GM12878 (cell line): ENCODE results near the gene ELL2. TPM values are rescaled to one million over a fixed set of nuclear protein-coding genes. Genes with fewer than 3 reads are reported as not detected.

ENCODE experiments used
- ATAC-seq: fragments of 200-7000 bp; cut with Tn5 transposase; 3 replicates; pipeline ENCODE4 v1.9.1; 2020; ENCODE audit warnings: mild to moderate bottlenecking, moderate library complexity
- BruUV-seq: library from RNA; stranded (reverse); fragments of 400-500 nt; replicated peaks from 2 replicates; lab custom pipeline; 2021; lab: Mats Ljungman, UMichigan
- CTCF ChIA-PET: fragments of 300-600 bp; sonication (Branson Sonifier 250); formaldehyde crosslinking; extraction: SDS; loops from one replicate; lab custom pipeline; 2021; ENCODE audit warnings: inconsistent platforms; lab: Yijun Ruan, JAX
- POLR2A ChIA-PET: fragments of 350-600 bp; formaldehyde crosslinking; extraction: SDS; loops from one replicate; lab custom pipeline; 2021; ENCODE audit warnings: inconsistent platforms; lab: Charles Lee
- RAD21 ChIA-PET: fragments of 300-600 bp; sonication (Branson Sonifier 250); formaldehyde crosslinking; loops from one replicate; lab custom pipeline; 2023; ENCODE audit warnings: antibody characterized with exemption; ENCODE audit not compliant: unreplicated experiment; lab: Charles Lee
- SMC1A ChIA-PET: fragments of 300-600 bp; sonication (Branson Sonifier 250); formaldehyde crosslinking; loops from one replicate; lab custom pipeline; 2023; ENCODE audit not compliant: unreplicated experiment, uncharacterized antibody; lab: Charles Lee
- DNase-seq: peaks from one replicate; pipeline ENCODE4 v3.0.0-alpha.2; 2011; ENCODE audit warnings: low read depth, low spot score
- FAIRE-seq: peaks from 3 replicates; lab custom pipeline; 2011; peaks lifted over from hg19 to GRCh38; lab: Jason Lieb, UNC
- H2AFZ ChIP-seq: 2 replicates; pipeline ENCODE4 v1.6.0; 2011; ENCODE audit warnings: low read depth, low read length, control low read depth; ENCODE audit not compliant: control insufficient read depth
- H3K27ac ChIP-seq: 2 replicates; pipeline ENCODE4 v1.5.1; 2011; ENCODE audit warnings: control low read depth; ENCODE audit not compliant: control insufficient read depth, insufficient read depth
- H3K27me3 ChIP-seq, 2 experiments: replicated peaks in 1 of 2; 2 replicates each; pipeline versions ENCODE4 v1.6.0 to v1.6.1; 2011; ENCODE audit warnings: low read length in 1 of 2; ENCODE audit not compliant: control insufficient read depth in 2 of 2, insufficient read depth in 2 of 2
- H3K36me3 ChIP-seq, 2 experiments: 2 replicates each; pipeline ENCODE4 v1.5.1; 2011; ENCODE audit warnings: low read length in 1 of 2; ENCODE audit not compliant: control insufficient read depth in 2 of 2, insufficient read depth in 2 of 2
- H3K4me1 ChIP-seq: 2 replicates; pipeline ENCODE4 v1.6.1; 2011; ENCODE audit warnings: mild to moderate bottlenecking, low read length, moderate library complexity, mixed read lengths; ENCODE audit not compliant: control insufficient read depth, insufficient read depth
- H3K4me2 ChIP-seq: 2 replicates; pipeline ENCODE4 v1.6.0; 2011; ENCODE audit warnings: control low read depth; ENCODE audit not compliant: control insufficient read depth, insufficient read depth
- H3K4me3 ChIP-seq: fragments of 200-600 bp; sonication (generic); 2 replicates; pipeline ENCODE4 v1.5.1; 2016
- H3K79me2 ChIP-seq: 2 replicates; pipeline ENCODE4 v1.6.0; 2011; ENCODE audit warnings: low read length; ENCODE audit not compliant: control insufficient read depth, insufficient read depth
- H3K9ac ChIP-seq: 2 replicates; pipeline ENCODE4 v1.8.0; 2011; ENCODE audit warnings: low read length, control low read depth, mixed read lengths; ENCODE audit not compliant: control insufficient read depth, insufficient read depth
- H3K9me3 ChIP-seq: replicated peaks from 3 replicates; pipeline ENCODE4 v1.5.1; 2011; ENCODE audit warnings: mild to moderate bottlenecking, low read length; ENCODE audit not compliant: control insufficient read depth, insufficient read depth
- H4K20me1 ChIP-seq: 2 replicates; pipeline ENCODE4 v1.6.0; 2011; ENCODE audit not compliant: control insufficient read depth, insufficient read depth
- CTCF ChIP-seq, 3 experiments: IDR thresholded peaks in 2 of 3; conservative IDR thresholded peaks in 1 of 3; 2 replicates each; pipeline ENCODE4 v1.5.1; 2011; ENCODE audit warnings: low read depth in 3 of 3, low read length in 3 of 3, mild to moderate bottlenecking in 3 of 3, control low read depth in 2 of 3, moderate library complexity in 2 of 3, inconsistent platforms in 1 of 3, mixed read lengths in 1 of 3; ENCODE audit not compliant: control insufficient read depth in 2 of 3, insufficient read depth in 1 of 3; ENCODE audit errors: extremely low read depth in 1 of 3
- CUX1 ChIP-seq: IDR thresholded peaks from 2 replicates; pipeline ENCODE4 v1.6.1; 2012; ENCODE audit warnings: improper control_type of control experiment, low read depth, low read length; ENCODE audit not compliant: insufficient replicate concordance
- RAD21 ChIP-seq: IDR thresholded peaks from 2 replicates; pipeline ENCODE4 v1.6.1; 2011; ENCODE audit warnings: mild to moderate bottlenecking, low read depth, low read length, moderate library complexity; ENCODE audit not compliant: insufficient read depth
- RB1 ChIP-seq: fragments of 450-650 bp; formaldehyde crosslinking; IDR thresholded peaks from 2 replicates; pipeline ENCODE4 v1.6.1; 2017; ENCODE audit warnings: mild to moderate bottlenecking, borderline replicate concordance
- SMC3 ChIP-seq: IDR thresholded peaks from 2 replicates; pipeline ENCODE4 v1.6.1; 2011; ENCODE audit warnings: low read length, improper control_type of control experiment, borderline replicate concordance
- TCF3 ChIP-seq: IDR thresholded peaks from 2 replicates; pipeline ENCODE4 v1.6.1; 2012; ENCODE audit warnings: low read depth, mild to moderate bottlenecking, low read length, borderline replicate concordance; ENCODE audit not compliant: insufficient read depth
- YY1 ChIP-seq: IDR thresholded peaks from 2 replicates; pipeline ENCODE4 v1.6.1; 2011; ENCODE audit warnings: low read depth, mild to moderate bottlenecking, low read length
- WGBS: methylation state at CpG from one replicate; pipeline ENCODE4 v1.1.6; 2016; ENCODE audit warnings: low lambda C conversion rate; ENCODE audit not compliant: insufficient replicate concordance, insufficient coverage; ENCODE audit errors: missing lambda C conversion rate; 5-methylcytosine and 5-hydroxymethylcytosine counted together
- in situ Hi-C: fragments of 300-500 bp; cut with MboI; formaldehyde crosslinking; loops from 9 replicates; pipeline ENCODE4 v1.14.3; 2018; ENCODE audit warnings: mixed read lengths
- intact Hi-C: fragments of 100-400 bp; cut with micrococcal nuclease; formaldehyde crosslinking; loops from one replicate; pipeline ENCODE4 v1.14.2; 2022; ENCODE audit not compliant: unreplicated experiment
- polyA plus RNA-seq, 11 experiments: library from polyadenylated mRNA; depleted of rRNA in 4 of 11; unstranded in 6 of 11; stranded (reverse) in 5 of 11; fragments of >200 nt; fragmentation: Nextera tagmentation in 4 of 11; fragmentation: Illumina TruSeq in 1 of 11; extraction: Ambion mirVana in 4 of 11; extraction: Trizol in 1 of 11; gene quantifications; 1 replicate in 1 of 11; 2 replicates in 10 of 11; pipeline versions ENCODE4 v1.2.1 to v1.2.3, GENCODE V29; 2011 to 2016; ENCODE audit warnings: inconsistent platforms in 2 of 11, missing spikeins in 2 of 11, low read depth in 1 of 11
- total RNA-seq, 4 experiments: library from RNA; depleted of rRNA in 3 of 4; stranded (reverse); fragments of >200 nt in 3 of 4; fragmentation: Illumina TruSeq in 1 of 4; extraction: Trizol in 1 of 4; gene quantifications; 2 replicates each; pipeline versions ENCODE4 v1.2.1 to v1.2.3, GENCODE V29; 2013 to 2021

The ELL2 gene
- total and polyA plus RNA-seq, 10 of the 15 experiments (the other 5 are each of a cell fraction or from before 2014, with no cell fraction given): 24.2 to 91.4 (median 57.4) TPM

DNA sequence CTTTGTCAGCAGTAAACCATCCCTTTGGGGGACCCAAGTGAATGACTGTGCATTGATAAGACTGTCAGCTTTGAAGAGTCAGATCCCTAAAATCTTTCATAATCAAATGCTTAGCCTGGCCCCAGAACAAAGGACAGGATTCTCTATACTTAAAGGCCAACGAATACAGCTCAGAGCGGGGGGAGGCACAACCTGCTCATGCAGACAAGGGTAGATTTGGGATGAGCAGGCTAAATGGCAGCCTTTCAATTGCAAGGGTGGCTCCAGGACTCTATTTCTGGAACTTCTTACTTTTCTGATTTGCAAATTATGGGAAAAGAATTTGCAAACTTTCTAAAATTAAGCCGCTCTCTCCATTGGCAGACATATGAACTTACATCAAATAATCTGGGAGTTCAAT lies 66.4 kb downstream of the ELL2 start (continued):
- TF ChIP-seq TCF3: no peak
- TF ChIP-seq, all 136 proteins: peak for 0

- H3K4me3 ChIP-seq: no peak overlapping the region
- no peaks in the 10 kb centered on the region for H4K20me1 ChIP-seq
- SMC1A ChIA-PET: interaction anchor here (0.6 to 4.2 kb wide), 39 partner anchors 12 to 709 kb away, joined by 3 to 55 read pairs (median 3); no protein-coding TSS in a partner anchor
- peaks cover 2 to 21% of the 10 kb centered on the region in 2 experiments for H3K36me3 ChIP-seq
- RAD21 ChIA-PET: interaction anchor here (0.6 to 3.1 kb wide), 16 partner anchors 11 to 447 kb away, joined by 3 to 54 read pairs (median 4); no protein-coding TSS in a partner anchor
- no peaks in the 10 kb centered on the region for H3K4me1 ChIP-seq
- H3K9ac ChIP-seq: no peak overlapping the region
- peak; percentile 94 for ATAC-seq
- no peaks in the 10 kb centered on the region for H3K27me3 ChIP-seq
- POLR2A ChIA-PET: interaction anchor here (0.5 to 1.0 kb wide), 3 partner anchors 11 to 66 kb away, joined by 3 read pairs; no protein-coding TSS in a partner anchor
- no peaks in the 10 kb centered on the region for H3K9me3 ChIP-seq
- no peak overlapping the region for H3K27ac ChIP-seq
- in situ Hi-C loops: no loop called here
- intact Hi-C loops: loop anchor here (1.0 to 2.0 kb wide), 2 partner anchors 68 to 443 kb away; partner anchors contain the start of gene ELL2
- DNase-seq: no peak
- 77% methylated on average over 5 of the region's 5 CpGs for WGBS
- CTCF ChIA-PET: interaction anchor here (0.6 to 5.1 kb wide), 33 partner anchors 10 to 708 kb away, joined by 3 to 87 read pairs (median 4); no protein-coding TSS in a partner anchor
- TF ChIP-seq SMC3 (peak; percentile 70; the same call in 1 of the 2 replicates), CTCF (IDR thresholded peaks at IDR 0.05 in 2 of 3, conservative IDR thresholded peaks at IDR 0.05 in 1 of 3; ENCODE audit: control insufficient read depth in 2 of 3, extremely low read depth in 1 of 3, insufficient read depth in 1 of 3, low read depth in 3 of 3, low read length in 3 of 3) (peak; percentile 57 to 62 (median 57)), RB1 (no peak), YY1 (0 out of 2 replicates have a peak, but pooled peaks have one; percentile 15), RAD21 (peak; percentile 81), CUX1 (no peak)
- TF ChIP-seq, all 136 proteins: peak for 4
- Histone ChIP-seq H3K4me2 (no peak overlapping the region), H2AFZ (no peak overlapping the region), H3K79me2 (no peaks in the 10 kb centered on the region)
- no peak for FAIRE-seq
- no TSS peak for BruUV-seq
These were observed 68.8 kb downstream of the ELL2 start for GRCh38 chr5:95892784-95893354.
